Adrenal gland (tissue), 5 donors: ENCODE results near the gene BRD4.

Experiments used
- POLR2A ChIP-seq, 2 donors: fragments of 450-650 bp; IDR thresholded peaks; one replicate each; pipeline ENCODE4 v1.6.1; 2017; ENCODE audit warnings: antibody characterized with exemption in 2 of 2, mild to moderate bottlenecking in 2 of 2, moderate library complexity in 1 of 2
- TF ChIP-seq, protein P1 (sequence below), 6 experiments: fragments of 450-650 bp in 4 of 6; fragments of 200-600 bp in 2 of 6; sonication (generic) in 1 of 6; IDR thresholded peaks; 1 replicate in 5 of 6; 2 replicates in 1 of 6; pipeline versions ENCODE4 v1.5.1 to v1.8.0; 2016 to 2021; ENCODE audit warnings: antibody characterized with exemption in 6 of 6, mild to moderate bottlenecking in 2 of 6, moderate library complexity in 1 of 6
- donor health status: DM: no; HTN: no; CAD: no.

DNA sequence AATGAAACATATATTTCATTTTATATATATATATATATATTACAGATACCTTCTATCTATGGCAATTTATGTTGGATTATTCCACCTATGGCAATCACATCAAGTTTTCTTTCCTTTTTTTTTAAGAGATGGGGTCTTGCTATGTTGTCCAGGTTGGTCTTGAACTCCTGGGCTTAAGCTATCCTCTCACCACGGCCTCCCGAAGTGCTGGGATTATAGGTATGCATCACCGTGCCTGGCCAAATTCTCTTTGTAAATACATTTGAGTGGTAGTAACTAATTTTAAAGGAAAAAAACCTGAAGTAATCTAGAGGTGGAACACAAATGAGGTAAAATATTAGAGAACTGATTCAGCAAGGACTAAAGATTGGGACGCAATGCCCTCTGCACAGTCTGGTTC is 21.6 kb upstream of the BRD4 start:
- TF ChIP-seq, protein P1, sequence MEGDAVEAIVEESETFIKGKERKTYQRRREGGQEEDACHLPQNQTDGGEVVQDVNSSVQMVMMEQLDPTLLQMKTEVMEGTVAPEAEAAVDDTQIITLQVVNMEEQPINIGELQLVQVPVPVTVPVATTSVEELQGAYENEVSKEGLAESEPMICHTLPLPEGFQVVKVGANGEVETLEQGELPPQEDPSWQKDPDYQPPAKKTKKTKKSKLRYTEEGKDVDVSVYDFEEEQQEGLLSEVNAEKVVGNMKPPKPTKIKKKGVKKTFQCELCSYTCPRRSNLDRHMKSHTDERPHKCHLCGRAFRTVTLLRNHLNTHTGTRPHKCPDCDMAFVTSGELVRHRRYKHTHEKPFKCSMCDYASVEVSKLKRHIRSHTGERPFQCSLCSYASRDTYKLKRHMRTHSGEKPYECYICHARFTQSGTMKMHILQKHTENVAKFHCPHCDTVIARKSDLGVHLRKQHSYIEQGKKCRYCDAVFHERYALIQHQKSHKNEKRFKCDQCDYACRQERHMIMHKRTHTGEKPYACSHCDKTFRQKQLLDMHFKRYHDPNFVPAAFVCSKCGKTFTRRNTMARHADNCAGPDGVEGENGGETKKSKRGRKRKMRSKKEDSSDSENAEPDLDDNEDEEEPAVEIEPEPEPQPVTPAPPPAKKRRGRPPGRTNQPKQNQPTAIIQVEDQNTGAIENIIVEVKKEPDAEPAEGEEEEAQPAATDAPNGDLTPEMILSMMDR (IDR thresholded peaks at IDR 0.05): no peak
- no peak for TF ChIP-seq POLR2A (IDR thresholded peaks at IDR 0.05)
